Aorta (tissue), 5 donors: ENCODE data around the gene TPST1. TPM values are rescaled to one million over a fixed set of nuclear protein-coding genes. Genes with fewer than 3 reads are reported as not detected.

ENCODE experiments used
- ATAC-seq: fragments of 200-7000 bp; cut with Tn5 transposase; one replicate; pipeline ENCODE4 v1.9.1; 2022; ENCODE audit warnings: moderate library complexity; ENCODE audit not compliant: low FRiP score
- DNase-seq, 2 donors: peaks; one replicate each; pipeline ENCODE4 v3.0.0-alpha.2; 2020
- H3K27ac ChIP-seq, 2 donors: one replicate each; pipeline ENCODE4 v1.5.1; 2013; ENCODE audit warnings: low read length in 2 of 2, mild to moderate bottlenecking in 2 of 2, moderate library complexity in 2 of 2, control low read depth in 1 of 2, inconsistent platforms in 1 of 2, low read depth in 1 of 2
- H3K27me3 ChIP-seq, 2 donors: one replicate each; pipeline ENCODE4 v1.6.1; 2013; ENCODE audit warnings: control low read depth in 1 of 2, low read length in 1 of 2, mild to moderate bottlenecking in 1 of 2, moderate library complexity in 1 of 2; ENCODE audit not compliant: insufficient read depth in 2 of 2, control insufficient read depth in 1 of 2
- H3K36me3 ChIP-seq, 2 donors: one replicate each; pipeline ENCODE4 v1.6.1; 2013; ENCODE audit warnings: control low read depth in 1 of 2, low read length in 1 of 2, mild to moderate bottlenecking in 1 of 2; ENCODE audit not compliant: insufficient read depth in 2 of 2, control insufficient read depth in 1 of 2
- H3K4me1 ChIP-seq, 2 donors: one replicate each; pipeline ENCODE4 v1.6.1; 2013; ENCODE audit warnings: low read length in 2 of 2, control low read depth in 1 of 2, mild to moderate bottlenecking in 1 of 2, moderate library complexity in 1 of 2; ENCODE audit not compliant: insufficient read depth in 2 of 2, control insufficient read depth in 1 of 2
- H3K4me3 ChIP-seq, 2 donors: one replicate each; pipeline ENCODE4 v1.5.1; 2013; ENCODE audit warnings: low read length in 2 of 2, control low read depth in 1 of 2, mild to moderate bottlenecking in 1 of 2
- H3K9me3 ChIP-seq: one replicate; pipeline ENCODE4 v1.6.1; 2013; ENCODE audit warnings: mild to moderate bottlenecking, low read length; ENCODE audit not compliant: control insufficient read depth
- WGBS, 2 donors: extraction: QIAGEN DNeasy Blood & Tissue Kit; methylation state at CpG; one replicate each; pipeline ENCODE4 v1.1.7; 2013; 5-methylcytosine and 5-hydroxymethylcytosine counted together
- intact Hi-C, 2 donors: fragments of 100-400 bp; cut with DNase I; formaldehyde crosslinking; loops; one replicate each; pipeline versions ENCODE4 v1.14.2 to v1.15.0; 2022
- polyA plus RNA-seq, 2 donors: library from polyadenylated mRNA; stranded (reverse); fragments of 200-250 nt; gene quantifications; one replicate each; pipeline ENCODE4 v1.2.3, GENCODE V29; 2013
- total RNA-seq, 2 donors: library from RNA; stranded (reverse); fragmentation: NEBNext Ultra II Directional; extraction: Animal tissue kit (Norgen Biotek cat#: 25700); gene quantifications; one replicate each; pipeline ENCODE4 v1.2.1, GENCODE V29; 2021
- donor health status: healthy with polysubstance abuse.
- donor health status: Bipolar disorder and iron deficiency.
- donor health status: DM: no; HTN: no; CAD: no.
- donor health status: DM: no; HTN: no; CAD: no.
- donor health status: DM: yes; HTN: yes; CAD: no.

Gene TPST1
- total and polyA plus RNA-seq, 4 donors, result 7.1 to 38.8 (median 16.2) TPM

DNA sequence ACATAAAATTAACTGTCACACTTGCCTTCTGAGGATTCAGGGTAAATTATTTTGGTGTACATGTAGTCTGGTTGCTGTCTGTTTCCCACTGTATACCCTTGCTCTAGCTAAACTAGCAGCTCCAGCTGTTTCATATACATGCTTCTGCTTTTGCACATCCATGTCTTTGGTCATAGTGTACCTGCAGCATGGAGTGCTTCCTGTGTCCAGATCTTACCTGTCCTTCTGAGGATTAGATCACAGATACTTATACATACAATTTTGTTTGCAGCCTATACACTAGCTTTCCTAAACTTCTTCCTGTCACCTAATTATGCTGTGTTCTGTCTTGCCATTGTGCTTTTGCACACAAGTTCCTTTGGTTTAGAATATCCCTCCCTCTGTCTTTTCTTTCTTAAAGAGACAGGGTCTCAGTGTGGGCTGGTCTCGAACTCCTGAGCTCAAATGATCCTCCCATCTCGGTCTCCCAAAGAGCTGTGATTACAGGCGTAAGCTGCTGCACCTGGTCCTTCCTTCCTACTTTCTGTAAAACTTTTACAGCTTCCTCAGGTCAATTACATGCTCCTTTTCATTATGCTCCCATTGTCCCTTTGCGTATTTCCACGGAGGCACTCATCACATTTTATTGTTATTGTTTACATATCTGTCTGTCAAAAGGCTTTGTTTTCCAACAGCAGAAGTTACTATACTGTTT, 33.8 kb downstream of the TPST1 start:
- 66 to 75% methylated on average over 5 of the region's 5 CpGs for WGBS, 2 donors
- H3K36me3 ChIP-seq, result no peaks in the 10 kb centered on the region
- no peaks in the 10 kb centered on the region for H3K9me3 ChIP-seq
- ATAC-seq (no peak), DNase-seq (no peak)
- H3K4me3 ChIP-seq, result no peak overlapping the region
- peaks cover 0 to 8% of the 10 kb centered on the region in 2 donors for H3K4me1 ChIP-seq
- intact Hi-C loops, result no loop called here
- H3K27me3 ChIP-seq, result no peaks in the 10 kb centered on the region
- H3K27ac ChIP-seq, result peak overlapping the region in 1 of 2 donors; percentile 43

DNA sequence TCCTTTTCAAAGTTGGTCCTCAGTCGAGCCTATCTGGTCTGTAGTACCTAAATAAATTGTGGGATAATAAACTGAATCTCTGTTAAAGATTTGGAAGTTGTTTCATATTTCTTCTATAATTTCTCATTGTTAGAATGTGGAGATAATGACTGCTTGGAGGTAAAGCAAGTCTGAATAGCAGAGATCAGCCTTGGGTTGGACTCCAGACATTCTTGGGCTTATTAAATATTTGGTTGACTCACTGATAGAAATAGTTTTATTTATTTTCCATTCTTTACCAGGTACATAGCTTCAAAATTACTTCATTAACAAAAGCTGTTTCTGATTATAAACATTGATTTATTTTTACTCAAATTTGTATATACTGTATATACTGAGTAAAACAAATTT, 34.3 kb downstream of the TPST1 start:
- Histone ChIP-seq H3K4me3 (no peak overlapping the region), H3K27ac (no peak overlapping the region), H3K36me3 (no peaks in the 10 kb centered on the region), H3K4me1 (peaks cover 0 to 8% of the 10 kb centered on the region in 2 donors), H3K9me3 (no peaks in the 10 kb centered on the region), H3K27me3 (no peaks in the 10 kb centered on the region)
- 52 to 75% methylated on average over 1 of the region's 1 CpG for WGBS, 2 donors
- intact Hi-C loops, result no loop called here
- ATAC-seq (no peak), DNase-seq (no peak)

- Histone ChIP-seq H3K36me3 (no peaks in the 10 kb centered on the region), H3K27me3 (no peaks in the 10 kb centered on the region), H3K4me3 (no peak overlapping the region), H3K27ac (no peak overlapping the region), H3K9me3 (no peaks in the 10 kb centered on the region), H3K4me1 (no peaks in the 10 kb centered on the region)
- intact Hi-C loops, result no loop called here
- no peak for ATAC-seq
- 87 to 91% methylated on average over 2 of the region's 2 CpGs for WGBS, 2 donors
- DNase-seq, result no peak
Measured at GRCh38 chr7:66245008-66245407, 39.9 kb downstream of the TPST1 start.

DNA sequence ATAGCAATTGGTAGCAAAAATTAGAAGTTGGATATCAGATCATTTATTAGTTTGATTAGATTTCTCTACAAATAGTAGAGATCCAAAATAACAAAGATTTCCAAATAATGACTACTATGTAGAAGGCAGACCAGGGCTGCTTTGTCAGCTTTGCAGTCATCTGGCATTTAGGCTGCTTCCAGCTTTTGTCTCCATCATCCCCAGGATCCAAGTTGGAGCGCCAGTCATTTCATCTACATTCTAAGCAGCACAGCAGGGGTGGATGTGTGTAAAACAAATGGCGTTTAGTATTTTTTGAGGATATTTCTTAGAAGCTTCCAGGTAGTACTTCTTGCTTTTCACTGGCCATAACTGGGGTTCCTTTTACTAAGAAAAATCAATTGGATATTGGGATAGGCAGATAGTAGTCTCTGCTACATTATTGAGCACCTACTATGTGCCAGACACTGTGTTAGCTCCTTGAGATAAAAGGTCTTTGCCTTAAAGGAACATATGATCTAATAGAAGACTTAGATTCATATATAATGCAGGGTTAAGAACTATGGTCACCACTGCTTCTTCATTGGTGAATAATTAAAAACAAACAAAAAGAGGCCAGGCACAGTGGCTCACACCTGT, 41.5 kb downstream of the TPST1 start:
- intact Hi-C loops, result no loop called here
- H3K4me3 ChIP-seq, result no peak overlapping the region
- no peaks in the 10 kb centered on the region for H3K27me3 ChIP-seq
- no peak overlapping the region for H3K27ac ChIP-seq
- no peaks in the 10 kb centered on the region for H3K4me1 ChIP-seq
- ATAC-seq (no peak), DNase-seq (no peak)
- H3K9me3 ChIP-seq, result no peaks in the 10 kb centered on the region
- H3K36me3 ChIP-seq, result no peaks in the 10 kb centered on the region
- 94 to 95% methylated on average over 2 of the region's 2 CpGs for WGBS, 2 donors

DNA sequence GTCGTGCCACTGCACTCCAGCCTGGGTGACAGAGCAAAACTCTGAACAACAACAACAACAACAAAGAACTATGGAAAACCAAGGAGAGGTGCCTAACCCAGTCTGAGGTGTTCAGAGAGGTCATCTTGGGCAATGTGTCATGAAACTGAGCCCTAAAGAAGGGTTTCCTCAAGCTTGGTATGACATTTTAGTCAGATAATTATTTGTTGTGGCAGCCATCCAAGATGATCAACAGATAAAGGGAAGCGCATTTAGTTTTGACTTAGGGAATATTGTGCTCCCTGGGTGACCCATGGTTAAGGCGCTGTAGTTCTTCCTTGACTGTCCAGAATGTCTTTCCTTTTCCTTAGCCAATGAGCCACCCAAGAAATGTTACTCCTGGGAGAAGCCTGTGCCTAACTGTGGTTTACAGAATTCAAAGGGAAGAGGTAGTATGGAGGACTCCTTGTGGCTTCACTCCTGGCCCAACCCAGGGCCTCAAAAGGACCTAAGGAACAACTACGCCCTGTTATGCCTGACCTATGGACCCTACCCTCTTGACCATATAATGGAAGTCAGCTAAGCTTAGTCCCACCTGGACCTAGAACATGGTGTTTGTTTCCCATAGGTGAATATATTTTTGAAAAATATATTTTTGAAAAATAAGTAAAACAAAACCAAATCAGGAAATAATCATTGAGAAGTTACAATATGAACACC, 42.4 kb downstream of the TPST1 start:
- WGBS, 2 donors, result 94 to 95% methylated on average over 4 of the region's 4 CpGs

GRCh38 chr7:66250711-66251110, 45.6 kb downstream of the TPST1 start:
- Histone ChIP-seq H3K27ac (no peak overlapping the region), H3K4me3 (no peak overlapping the region), H3K36me3 (no peaks in the 10 kb centered on the region), H3K27me3 (no peaks in the 10 kb centered on the region), H3K9me3 (no peaks in the 10 kb centered on the region), H3K4me1 (peaks cover 0 to 2% of the 10 kb centered on the region in 2 donors)
- DNase-seq (no peak), ATAC-seq (no peak)
- WGBS, 2 donors, result 80 to 84% methylated on average over 3 of the region's 3 CpGs
- intact Hi-C loops, result no loop called here

More for the DNA sequence above, 42.4 kb downstream of the TPST1 start:
- Histone ChIP-seq H3K4me3 (no peak overlapping the region), H3K27me3 (no peaks in the 10 kb centered on the region), H3K9me3 (no peaks in the 10 kb centered on the region), H3K36me3 (no peaks in the 10 kb centered on the region), H3K27ac (no peak overlapping the region), H3K4me1 (no peaks in the 10 kb centered on the region)
- ATAC-seq (no peak), DNase-seq (no peak)
- intact Hi-C loops, result no loop called here

DNA sequence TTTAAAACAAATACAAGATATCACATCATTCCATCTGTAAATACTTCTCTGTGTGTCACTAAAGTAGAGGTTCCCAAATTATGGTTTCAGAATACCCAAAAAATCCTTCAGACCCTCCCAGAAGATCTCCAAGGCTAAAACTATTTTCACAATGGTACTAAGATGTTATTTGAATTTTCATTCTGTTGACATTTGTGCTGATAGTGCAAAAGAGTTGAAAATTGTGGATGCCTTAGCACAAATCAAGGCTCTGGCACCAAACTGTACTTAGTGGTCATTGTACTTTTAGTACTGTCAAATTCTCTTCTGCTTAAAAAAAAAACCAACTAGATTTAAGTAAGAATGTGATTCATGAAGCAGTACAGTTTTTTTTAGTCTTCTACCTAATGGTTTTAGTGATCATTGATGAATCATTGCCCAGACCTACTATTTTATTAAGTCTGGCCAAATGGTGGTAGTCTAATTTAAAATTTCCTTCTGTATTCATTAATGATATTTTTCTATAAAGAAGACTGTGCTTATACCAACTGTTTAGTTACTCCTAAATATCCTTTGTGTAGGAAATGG, 50.5 kb downstream of the TPST1 start:
- no peak overlapping the region for H3K27ac ChIP-seq
- no peaks in the 10 kb centered on the region for H3K9me3 ChIP-seq
- H3K27me3 ChIP-seq, result no peaks in the 10 kb centered on the region
- DNase-seq (no peak), ATAC-seq (no peak)
- H3K36me3 ChIP-seq, result no peaks in the 10 kb centered on the region
- H3K4me1 ChIP-seq, result peaks cover 0 to 2% of the 10 kb centered on the region in 2 donors
- intact Hi-C loops, result no loop called here
- H3K4me3 ChIP-seq, result no peak overlapping the region

DNA sequence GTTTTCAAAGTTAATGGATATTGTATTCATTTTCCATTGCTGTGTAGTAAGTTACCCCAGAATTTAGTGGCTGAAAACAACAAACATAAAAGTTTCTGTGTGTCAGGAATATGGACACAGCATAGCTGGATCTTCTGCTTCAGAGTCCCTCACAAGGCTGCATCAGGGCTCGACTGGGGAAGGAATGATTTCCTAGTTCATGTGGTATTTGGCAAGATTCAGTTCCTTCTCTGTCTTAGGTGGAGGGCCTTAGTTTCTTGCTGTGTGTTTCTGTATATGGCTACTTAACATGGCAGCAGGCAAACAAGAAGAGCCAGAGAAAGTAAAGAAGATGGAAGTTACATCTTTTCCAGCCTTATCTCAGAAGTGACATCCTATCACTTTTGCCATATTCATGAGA, 51.1 kb downstream of the TPST1 start:
- 0 to 46% methylated on average over 1 of the region's 1 CpG for WGBS, 2 donors
- H3K9me3 ChIP-seq, result no peaks in the 10 kb centered on the region

More for the DNA sequence above, 51.1 kb downstream of the TPST1 start:
- ATAC-seq (no peak), DNase-seq (no peak)
- Histone ChIP-seq H3K36me3 (no peaks in the 10 kb centered on the region), H3K4me3 (no peak overlapping the region), H3K27me3 (no peaks in the 10 kb centered on the region), H3K27ac (no peak overlapping the region), H3K4me1 (peaks cover 0 to 2% of the 10 kb centered on the region in 2 donors)
- intact Hi-C loops, result no loop called here
